HEK293 (cell line): Measurements from ENCODE around the gene TNS3.

ENCODE experiments used
- CTCF ChIA-PET: fragments of 350-600 bp; formaldehyde crosslinking; extraction: SDS; loops from one replicate; lab custom pipeline; 2021; ENCODE audit warnings: antibody characterized with exemption; lab: Yijun Ruan, JAX
- POLR2A ChIA-PET: fragments of 300-600 bp; formaldehyde crosslinking; extraction: SDS; loops from one replicate; lab custom pipeline; 2020; ENCODE audit warnings: antibody characterized with exemption, inconsistent platforms; lab: Yijun Ruan, JAX
- H3K27ac ChIP-seq: fragments of 200-500 bp; sonication (Bioruptor generic); 2 replicates; pipeline ENCODE4 v1.5.1; 2014; ENCODE audit warnings: low read depth, low read length, control low read depth, inconsistent platforms; ENCODE audit errors: extremely low read depth
- H3K36me3 ChIP-seq, 2 experiments: fragments of 200-500 bp in 1 of 2; sonication (Bioruptor generic) in 1 of 2; 1 replicate in 1 of 2; 2 replicates in 1 of 2; pipeline ENCODE4 v1.5.1; 2014 to 2017; ENCODE audit warnings: inconsistent platforms in 2 of 2, low read length in 2 of 2; ENCODE audit not compliant: control insufficient read depth in 2 of 2, insufficient read depth in 1 of 2
- H3K4me1 ChIP-seq: fragments of 200-500 bp; sonication (Bioruptor generic); 2 replicates; pipeline ENCODE4 v1.5.1; 2014; ENCODE audit warnings: mild to moderate bottlenecking, low read length, inconsistent platforms; ENCODE audit not compliant: control insufficient read depth, insufficient read depth
- H3K4me3 ChIP-seq: 2 replicates; pipeline ENCODE4 v1.5.1; 2011; ENCODE audit warnings: low read depth, mild to moderate bottlenecking, control low read depth, low read length, moderate library complexity
- H3K9me3 ChIP-seq: fragments of 200-500 bp; sonication (Bioruptor generic); 2 replicates; pipeline ENCODE4 v1.5.1; 2014; ENCODE audit warnings: low read depth, low read length, inconsistent platforms; ENCODE audit not compliant: control insufficient read depth, insufficient read depth
- BCL11A ChIP-seq: fragments of 450-650 bp; formaldehyde crosslinking; IDR thresholded peaks from 2 replicates; pipeline ENCODE4 v1.5.1; 2016; ENCODE audit warnings: low read depth, missing biosample characterization, missing genetic modification characterization
- ELK4 ChIP-seq: IDR thresholded peaks from 2 replicates; pipeline ENCODE4 v1.6.1; 2011; ENCODE audit warnings: mild to moderate bottlenecking, low read depth, low read length, borderline replicate concordance
- KLF9 ChIP-seq: fragments of 450-650 bp; formaldehyde crosslinking; IDR thresholded peaks from 2 replicates; pipeline ENCODE4 v1.5.1; 2016; ENCODE audit warnings: missing biosample characterization, missing genetic modification characterization, low read depth
- OSR2 ChIP-seq: fragments of 450-650 bp; formaldehyde crosslinking; IDR thresholded peaks from 2 replicates; pipeline ENCODE4 v1.5.1; 2016; ENCODE audit warnings: missing biosample characterization, missing genetic modification characterization
- PRDM6 ChIP-seq: fragments of 450-650 bp; formaldehyde crosslinking; IDR thresholded peaks from 2 replicates; pipeline ENCODE4 v1.5.1; 2017; ENCODE audit warnings: missing biosample characterization, missing genetic modification characterization
- RBAK ChIP-seq: fragments of 450-650 bp; formaldehyde crosslinking; IDR thresholded peaks from 2 replicates; pipeline ENCODE4 v1.5.1; 2016; ENCODE audit warnings: missing biosample characterization, missing genetic modification characterization
- TCF7L2 ChIP-seq: IDR thresholded peaks from 2 replicates; pipeline ENCODE4 v1.6.1; 2011; ENCODE audit warnings: low read depth, mild to moderate bottlenecking, inconsistent platforms, low read length, moderate library complexity, borderline replicate concordance
- TRIM28 ChIP-seq: IDR thresholded peaks from 2 replicates; pipeline ENCODE4 v1.6.1; 2011; ENCODE audit warnings: low read length, control low read depth, borderline replicate concordance
- ZBTB48 ChIP-seq: fragments of 450-650 bp; formaldehyde crosslinking; IDR thresholded peaks from 2 replicates; pipeline ENCODE4 v1.5.1; 2016; ENCODE audit warnings: missing biosample characterization, missing genetic modification characterization
- ZBTB7A ChIP-seq: fragments of 450-650 bp; formaldehyde crosslinking; IDR thresholded peaks from 2 replicates; pipeline ENCODE4 v1.5.1; 2016; ENCODE audit warnings: low read depth, missing biosample characterization, missing genetic modification characterization
- ZFHX2 ChIP-seq: fragments of 450-650 bp; formaldehyde crosslinking; conservative IDR thresholded peaks from 2 replicates; pipeline ENCODE4 v1.5.1; 2016; ENCODE audit warnings: missing biosample characterization, missing genetic modification characterization
- ZFP69B ChIP-seq: fragments of 450-650 bp; formaldehyde crosslinking; IDR thresholded peaks from 2 replicates; pipeline ENCODE4 v1.5.1; 2016; ENCODE audit warnings: missing biosample characterization, missing genetic modification characterization
- ZNF140 ChIP-seq: fragments of 450-650 bp; formaldehyde crosslinking; IDR thresholded peaks from 2 replicates; pipeline ENCODE4 v1.5.1; 2016; ENCODE audit warnings: missing biosample characterization, missing genetic modification characterization
- ZNF148 ChIP-seq: fragments of 450-650 bp; formaldehyde crosslinking; IDR thresholded peaks from 2 replicates; pipeline ENCODE4 v1.5.0; 2017; ENCODE audit warnings: missing biosample characterization, missing genetic modification characterization, borderline replicate concordance
- ZNF157 ChIP-seq: fragments of 450-650 bp; formaldehyde crosslinking; IDR thresholded peaks from 2 replicates; pipeline ENCODE4 v1.5.1; 2016; ENCODE audit warnings: missing biosample characterization, missing genetic modification characterization
- ZNF223 ChIP-seq: fragments of 450-650 bp; formaldehyde crosslinking; IDR thresholded peaks from 2 replicates; pipeline ENCODE4 v1.5.1; 2016; ENCODE audit warnings: missing biosample characterization, missing genetic modification characterization
- ZNF302 ChIP-seq: fragments of 450-650 bp; formaldehyde crosslinking; IDR thresholded peaks from 2 replicates; pipeline ENCODE4 v1.5.1; 2016; ENCODE audit warnings: missing biosample characterization, missing genetic modification characterization, low read depth
- ZNF433 ChIP-seq: fragments of 450-650 bp; formaldehyde crosslinking; IDR thresholded peaks from 2 replicates; pipeline ENCODE4 v1.5.1; 2016; ENCODE audit warnings: missing biosample characterization, missing genetic modification characterization, low read depth
- ZNF561 ChIP-seq: fragments of 450-650 bp; IDR thresholded peaks from 2 replicates; pipeline ENCODE4 v1.5.1; 2018; ENCODE audit warnings: missing biosample characterization, missing genetic modification characterization, borderline replicate concordance
- ZNF600 ChIP-seq: fragments of 450-650 bp; formaldehyde crosslinking; IDR thresholded peaks from 2 replicates; pipeline ENCODE4 v1.5.1; 2016; ENCODE audit warnings: missing biosample characterization, missing genetic modification characterization
- ZNF623 ChIP-seq: fragments of 450-650 bp; formaldehyde crosslinking; IDR thresholded peaks from 2 replicates; pipeline ENCODE4 v1.5.1; 2016; ENCODE audit warnings: missing biosample characterization, missing genetic modification characterization
- ZNF670 ChIP-seq: fragments of 450-650 bp; formaldehyde crosslinking; IDR thresholded peaks from 2 replicates; pipeline ENCODE4 v1.5.1; 2016; ENCODE audit warnings: missing biosample characterization, missing genetic modification characterization, low read depth
- ZNF677 ChIP-seq: fragments of 450-650 bp; IDR thresholded peaks from 2 replicates; pipeline ENCODE4 v1.5.0; 2018; ENCODE audit warnings: missing biosample characterization, mild to moderate bottlenecking, missing genetic modification characterization, moderate library complexity
- ZNF692 ChIP-seq: fragments of 450-650 bp; formaldehyde crosslinking; IDR thresholded peaks from 2 replicates; pipeline ENCODE4 v1.5.1; 2016; ENCODE audit warnings: missing biosample characterization, missing genetic modification characterization
- ZNF776 ChIP-seq: fragments of 450-650 bp; formaldehyde crosslinking; IDR thresholded peaks from 2 replicates; pipeline ENCODE4 v1.5.0; 2017; ENCODE audit warnings: missing biosample characterization, missing genetic modification characterization, borderline replicate concordance
- ZSCAN16 ChIP-seq: fragments of 450-650 bp; formaldehyde crosslinking; IDR thresholded peaks from 2 replicates; pipeline ENCODE4 v1.5.1; 2016; ENCODE audit warnings: missing biosample characterization, missing genetic modification characterization

Gene TNS3

GRCh38 chr7:47317487-47317886 lies 264.4 kb downstream of the TNS3 start:
- no peak overlapping the region for H3K4me3 ChIP-seq
- POLR2A ChIA-PET, result no interaction called here
- H3K36me3 ChIP-seq, result no peaks in the 10 kb centered on the region
- CTCF ChIA-PET, result interaction anchor here (1.6 kb wide), 1 partner anchor 39 kb away, joined by 3 read pairs; no protein-coding TSS in a partner anchor
- H3K4me1 ChIP-seq, result no peaks in the 10 kb centered on the region
- no peaks in the 10 kb centered on the region for H3K9me3 ChIP-seq
- TF ChIP-seq ZBTB48 (tag by site-specific recombination), result no peak
- no peak for TF ChIP-seq ZNF302 (tag by site-specific recombination)
- TF ChIP-seq ZSCAN16, result no peak
- TF ChIP-seq ZNF623, result no peak
- TF ChIP-seq OSR2 (tag by site-specific recombination), result no peak
- no peak for TF ChIP-seq ZNF561 (tag by site-specific recombination)
- no peak for TF ChIP-seq ELK4
- no peak overlapping the region for H3K27ac ChIP-seq

- ChIA-PET POLR2A (no interaction called here), CTCF (no interaction called here)
- H3K4me1 ChIP-seq, result no peaks in the 10 kb centered on the region
- H3K36me3 ChIP-seq, result no peaks in the 10 kb centered on the region
- no peak for TF ChIP-seq ZNF776 (tag by site-specific recombination)
- TF ChIP-seq TRIM28, result no peak
- TF ChIP-seq ZNF223, result no peak
- no peak for TF ChIP-seq ZBTB7A (tag by site-specific recombination)
- no peak for TF ChIP-seq RBAK
- no peak for TF ChIP-seq OSR2 (tag by site-specific recombination)
- no peak for TF ChIP-seq ZNF692 (tag by site-specific recombination)
- TF ChIP-seq ZNF148 (tag by site-specific recombination), result no peak
- no peak for TF ChIP-seq BCL11A (tag by site-specific recombination)
- no peak for TF ChIP-seq ZNF433
- TF ChIP-seq KLF9 (tag by site-specific recombination), result no peak
- no peak for TF ChIP-seq ZNF677 (tag by site-specific recombination)
- no peak for TF ChIP-seq ZNF140
- no peak for TF ChIP-seq ZNF670 (tag by site-specific recombination)
- TF ChIP-seq PRDM6 (tag by site-specific recombination), result no peak
- no peak for TF ChIP-seq TCF7L2
- no peak for TF ChIP-seq ZNF157 (tag by site-specific recombination)
- no peak for TF ChIP-seq ZFP69B (tag by site-specific recombination)
- no peak for TF ChIP-seq ZNF600 (tag by site-specific recombination)
- no peak for TF ChIP-seq ZFHX2 (tag by site-specific recombination)
- no peaks in the 10 kb centered on the region for H3K9me3 ChIP-seq
- H3K27ac ChIP-seq, result no peak overlapping the region
- H3K4me3 ChIP-seq, result no peak overlapping the region
Measured at GRCh38 chr7:47314728-47315607, 266.9 kb downstream of the TNS3 start.
